Activated naive CD4-positive, alpha-beta T cell treated with anti-CD3 and anti-CD28 coated beads, Interleukin-2, amount 50 U/mL, for 72 hours (primary cell): ENCODE data around the gene FGL2. TPM values are rescaled to one million over a fixed set of nuclear protein-coding genes. Genes with fewer than 3 reads are reported as not detected.
A peak's percentile ranks its signal among the peaks of the same experiment; 100 is the strongest.
"Not testable (repeated sequence)": the region's sequence is repeated elsewhere in the genome, so short reads cannot be mapped to it uniquely, and the experiment has no call there.

Experiments used
- ATAC-seq, 2 donors: fragments of 150-1000 bp; cut with Tn5 transposase; 2 replicates each; pipeline ENCODE4 v1.10.0; 2021; ENCODE audit warnings: mild to moderate bottlenecking in 2 of 2, moderate library complexity in 2 of 2
- DNase-seq, 2 donors: peaks; one replicate each; pipeline ENCODE4 v3.0.0; 2021 to 2022; ENCODE audit warnings: low spot score in 2 of 2
- H3K27ac Mint-ChIP-seq, 2 donors: one replicate each; pipeline ENCODE4 v1.8.0; 2022; ENCODE audit warnings: mild to moderate bottlenecking in 2 of 2, mixed read lengths in 2 of 2
- H3K36me3 Mint-ChIP-seq, 2 donors: one replicate each; pipeline ENCODE4 v1.8.0; 2022; ENCODE audit warnings: mixed read lengths in 2 of 2
- H3K9me3 Mint-ChIP-seq, 2 donors: one replicate each; pipeline ENCODE4 v1.8.0; 2022; ENCODE audit warnings: mixed read lengths in 2 of 2
- total RNA-seq, 2 donors: library from RNA; stranded (reverse); gene quantifications; one replicate each; pipeline ENCODE4 v1.2.3, GENCODE V29; 2022

Gene FGL2
- total RNA-seq, 2 donors from 2014 or later, result 0.14 TPM; not detected in 1

DNA sequence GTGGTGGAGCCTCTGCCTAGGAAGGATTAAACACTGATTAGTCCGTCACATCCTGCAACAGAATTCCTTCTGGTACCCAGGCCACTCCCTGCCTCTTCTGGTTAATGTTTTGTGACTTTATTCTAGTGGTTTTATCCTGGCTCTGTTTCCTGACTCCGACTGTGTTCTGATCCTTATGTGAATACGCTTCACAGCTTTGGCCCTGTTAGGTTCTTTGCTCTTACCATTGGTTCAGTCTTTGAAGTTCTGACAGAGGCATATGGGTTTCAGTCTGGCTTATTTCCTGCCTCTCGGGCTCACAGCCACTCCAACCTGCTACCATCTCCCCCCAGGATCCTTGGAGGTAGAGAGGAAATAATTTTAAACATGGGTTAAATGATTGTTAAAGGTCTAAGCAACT, 23.2 kb upstream of the FGL2 start:
- H3K9me3 Mint-ChIP-seq, result peaks cover 5% of the 10 kb centered on the region in 2 donors
- DNase-seq (no peak), ATAC-seq (no peak)
- peaks cover 0 to 7% of the 10 kb centered on the region in 2 donors for H3K36me3 Mint-ChIP-seq
- H3K27ac Mint-ChIP-seq, result peak overlapping the region in 1 of 2 donors; percentile 60

- ATAC-seq (no peak), DNase-seq (no peak)
- H3K9me3 Mint-ChIP-seq, result peaks cover 5% of the 10 kb centered on the region in 2 donors
- H3K27ac Mint-ChIP-seq, result no peak overlapping the region
- peaks cover 0 to 7% of the 10 kb centered on the region in 2 donors for H3K36me3 Mint-ChIP-seq
These were observed 22.4 kb upstream of the FGL2 start for GRCh38 chr7:77222065-77222464.

GRCh38 chr7:77219701-77220331, 20.2 kb upstream of the FGL2 start:
- not testable (repeated sequence) for H3K9me3 Mint-ChIP-seq, DNase-seq, H3K27ac Mint-ChIP-seq, H3K36me3 Mint-ChIP-seq, ATAC-seq

GRCh38 chr7:77217474-77218185, 18.0 kb upstream of the FGL2 start:
- DNase-seq, result no peak
- ATAC-seq, result no peak
- peaks cover 0 to 7% of the 10 kb centered on the region in 2 donors for H3K36me3 Mint-ChIP-seq
- H3K9me3 Mint-ChIP-seq, result peaks cover 5% of the 10 kb centered on the region in 2 donors
- H3K27ac Mint-ChIP-seq, result no peak overlapping the region

- Mint-ChIP-seq H3K27ac (no peak overlapping the region), H3K9me3 (peaks cover 5% of the 10 kb centered on the region in 2 donors), H3K36me3 (peaks cover 0 to 7% of the 10 kb centered on the region in 2 donors)
- DNase-seq, result no peak
- no peak for ATAC-seq
These were observed 16.7 kb upstream of the FGL2 start for GRCh38 chr7:77216181-77216845.

- Mint-ChIP-seq H3K9me3 (peaks cover 13 to 14% of the 10 kb centered on the region in 2 donors), H3K27ac (no peak overlapping the region), H3K36me3 (peaks cover 19 to 22% of the 10 kb centered on the region in 2 donors)
- ATAC-seq (no peak), DNase-seq (no peak)
These were observed 10.0 kb upstream of the FGL2 start for GRCh38 chr7:77209479-77210139.

DNA sequence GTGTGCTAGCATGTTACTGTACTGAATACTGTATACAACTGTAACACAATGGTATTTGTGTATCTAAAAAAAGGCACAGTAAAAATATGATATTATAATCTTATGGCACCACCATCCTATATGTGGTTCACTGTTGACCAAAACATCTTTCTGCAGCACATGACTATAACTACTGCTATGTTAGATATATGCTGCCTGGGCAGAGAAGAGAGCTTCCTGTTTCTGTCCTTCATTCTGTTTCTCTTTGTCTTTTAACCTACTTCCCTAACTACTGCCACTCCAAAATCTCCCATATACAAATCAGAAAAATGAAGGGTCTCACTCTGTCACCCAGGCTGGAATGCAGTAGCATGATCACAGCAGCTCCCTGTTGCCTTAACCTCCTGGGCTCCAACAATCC, 8.8 kb upstream of the FGL2 start:
- Mint-ChIP-seq H3K27ac (no peak overlapping the region), H3K36me3 (peaks cover 19 to 22% of the 10 kb centered on the region in 2 donors), H3K9me3 (peaks cover 13 to 14% of the 10 kb centered on the region in 2 donors)
- DNase-seq, result no peak
- ATAC-seq, result no peak

DNA sequence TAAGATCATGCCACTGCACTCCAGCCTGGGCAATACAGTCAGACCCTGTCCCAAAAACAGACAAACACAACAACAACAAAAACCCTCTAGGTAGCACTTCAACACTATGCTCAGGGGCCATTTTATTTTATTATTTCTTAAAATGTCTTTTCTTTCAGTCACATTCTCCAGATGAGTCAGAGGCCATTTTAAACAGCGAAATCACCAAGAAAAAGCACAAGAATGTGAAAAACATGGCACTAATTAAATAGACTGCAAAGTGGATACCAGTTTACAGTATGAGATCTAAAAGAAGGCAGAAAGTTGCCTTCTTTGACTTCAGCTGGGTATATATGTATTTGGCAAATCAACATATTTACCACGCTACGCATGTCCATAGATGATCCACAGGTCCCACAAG, 6.1 kb upstream of the FGL2 start:
- Mint-ChIP-seq H3K9me3 (peaks cover 13 to 14% of the 10 kb centered on the region in 2 donors), H3K36me3 (peaks cover 19 to 22% of the 10 kb centered on the region in 2 donors), H3K27ac (no peak overlapping the region)
- ATAC-seq, result no peak
- no peak for DNase-seq

DNA sequence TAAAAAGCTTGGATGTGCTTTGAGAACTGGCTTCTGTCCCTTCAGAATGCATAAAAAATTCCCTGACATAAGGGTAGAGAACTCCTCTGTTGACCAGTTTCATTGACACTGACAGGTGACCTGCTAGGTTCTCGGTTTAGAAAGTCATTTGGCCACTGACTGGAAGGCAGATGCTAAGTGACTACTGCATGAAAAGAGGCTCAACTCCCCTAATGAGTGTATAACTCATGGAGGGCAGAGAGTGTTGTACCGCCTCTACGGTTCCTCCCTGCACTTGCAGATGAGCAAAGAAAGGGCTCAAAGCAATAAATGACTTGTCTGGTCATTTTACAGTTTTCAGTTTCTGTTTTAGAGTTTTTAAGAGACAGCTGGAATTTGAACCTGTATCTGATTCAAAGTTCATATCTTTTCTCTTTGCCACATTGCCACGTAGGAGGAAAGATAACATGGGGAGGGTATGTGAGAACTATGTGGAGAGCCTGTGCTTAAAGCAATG, 2.9 kb upstream of the FGL2 start:
- H3K9me3 Mint-ChIP-seq, result no peaks in the 10 kb centered on the region
- no peaks in the 10 kb centered on the region for H3K36me3 Mint-ChIP-seq
- no peak for DNase-seq
- H3K27ac Mint-ChIP-seq, result no peak overlapping the region
- ATAC-seq, result peak; percentile 46 to 67

DNA sequence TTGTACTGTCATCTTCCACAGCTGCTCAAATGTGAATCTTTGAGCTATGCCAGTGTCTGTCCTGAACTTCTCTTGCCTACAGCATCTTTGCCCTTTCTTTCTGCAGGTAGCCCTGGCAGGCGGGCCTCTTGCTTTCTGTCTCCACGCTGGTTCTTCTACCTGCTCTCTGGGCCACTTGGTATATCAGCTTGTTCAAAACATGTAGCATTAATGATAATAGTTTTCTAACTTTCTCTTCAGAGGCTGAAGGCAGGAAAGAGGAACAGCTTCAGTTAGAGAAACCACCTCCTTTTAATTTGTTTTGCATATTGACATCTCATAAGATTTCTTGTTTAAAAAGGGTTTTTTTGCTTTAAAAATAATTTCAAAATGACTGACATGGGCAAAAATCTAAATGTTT, 923 bp upstream of the FGL2 start:
- Mint-ChIP-seq H3K27ac (no peak overlapping the region), H3K9me3 (no peaks in the 10 kb centered on the region), H3K36me3 (no peaks in the 10 kb centered on the region)
- ATAC-seq, result no peak
- no peak for DNase-seq

DNA sequence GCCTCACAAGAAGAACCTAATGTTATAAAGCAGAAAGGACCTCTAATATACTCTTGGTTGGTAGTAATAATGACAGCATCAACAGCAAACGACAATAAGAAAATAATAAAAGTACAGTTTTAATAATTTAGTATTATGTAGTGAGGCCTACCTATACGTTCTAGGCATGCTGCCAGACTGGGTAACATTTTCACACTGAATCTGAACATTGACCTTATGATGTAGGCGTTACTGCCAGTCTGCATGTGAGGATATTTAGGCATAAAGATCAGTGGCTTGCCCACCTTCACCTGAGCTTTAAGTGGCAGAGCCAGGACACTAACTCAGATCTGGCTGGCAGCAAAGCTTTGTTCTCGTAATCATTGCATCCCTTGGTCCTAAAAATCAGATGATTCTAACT, 2.5 kb downstream of the FGL2 start:
- no peaks in the 10 kb centered on the region for H3K36me3 Mint-ChIP-seq
- no peak for DNase-seq
- H3K27ac Mint-ChIP-seq, result no peak overlapping the region
- ATAC-seq, result no peak
- H3K9me3 Mint-ChIP-seq, result no peaks in the 10 kb centered on the region

DNA sequence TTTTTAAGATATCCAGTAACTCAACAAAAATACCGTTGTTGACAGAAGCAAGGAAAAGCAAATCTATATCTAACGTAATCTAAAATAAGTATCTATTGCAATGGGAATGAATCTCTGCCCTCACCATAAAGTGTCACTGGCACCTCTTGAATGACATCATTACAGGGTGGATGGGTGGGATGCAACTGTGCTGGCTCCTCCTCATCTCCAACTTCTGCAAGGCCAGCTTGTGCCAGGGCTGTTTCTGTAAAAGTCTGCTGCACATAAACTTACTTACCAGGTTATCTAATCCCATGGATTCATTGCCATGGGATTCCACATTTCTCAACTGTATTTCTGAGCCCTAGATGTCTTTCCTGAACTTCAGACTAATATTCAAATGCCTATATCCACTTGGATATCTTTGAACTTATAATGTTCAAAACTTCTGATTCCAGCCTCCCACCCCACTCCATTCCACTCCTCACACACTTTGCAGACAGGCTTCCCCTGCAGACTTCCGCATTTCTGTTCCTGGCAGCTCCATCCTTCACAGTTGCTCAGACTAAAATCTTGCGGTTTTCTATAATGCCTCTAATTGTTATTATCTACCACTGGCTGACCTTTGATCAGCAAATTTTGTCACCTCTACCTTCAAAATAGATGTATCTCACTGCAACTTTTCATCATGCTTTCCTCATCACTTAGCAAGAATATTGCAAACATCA, 10.7 kb downstream of the FGL2 start:
- H3K36me3 Mint-ChIP-seq, result no peaks in the 10 kb centered on the region
- no peak for DNase-seq
- H3K27ac Mint-ChIP-seq, result no peak overlapping the region
- no peak for ATAC-seq
- H3K9me3 Mint-ChIP-seq, result no peaks in the 10 kb centered on the region

DNA sequence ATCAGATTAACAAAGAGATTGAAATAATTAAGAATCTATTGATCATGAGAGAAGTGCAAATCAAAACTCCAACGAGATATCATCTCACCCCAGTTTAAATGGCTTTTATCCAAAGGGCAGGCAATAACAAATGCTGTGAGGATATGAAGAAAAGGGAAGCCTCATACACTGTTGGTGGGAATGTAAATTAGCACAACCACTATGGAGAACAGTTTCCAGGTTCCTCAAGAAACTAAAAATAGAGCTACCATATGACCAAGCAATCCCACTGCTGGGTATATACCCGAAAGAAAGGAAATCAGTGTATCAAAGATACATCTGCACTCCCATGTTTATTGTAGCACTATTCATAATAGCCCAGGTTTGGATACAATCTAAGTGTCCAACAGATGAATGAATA, 13.8 kb downstream of the FGL2 start:
- DNase-seq, result no peak
- no peak overlapping the region for H3K27ac Mint-ChIP-seq
- H3K36me3 Mint-ChIP-seq, result no peaks in the 10 kb centered on the region
- ATAC-seq, result no peak
- peaks cover 2 to 3% of the 10 kb centered on the region in 2 donors for H3K9me3 Mint-ChIP-seq

GRCh38 chr7:77184990-77185389, 14.6 kb downstream of the FGL2 start:
- H3K9me3 Mint-ChIP-seq, result peaks cover 3 to 5% of the 10 kb centered on the region in 2 donors
- no peak overlapping the region for H3K27ac Mint-ChIP-seq
- ATAC-seq, result no peak
- no peak for DNase-seq
- no peaks in the 10 kb centered on the region for H3K36me3 Mint-ChIP-seq

DNA sequence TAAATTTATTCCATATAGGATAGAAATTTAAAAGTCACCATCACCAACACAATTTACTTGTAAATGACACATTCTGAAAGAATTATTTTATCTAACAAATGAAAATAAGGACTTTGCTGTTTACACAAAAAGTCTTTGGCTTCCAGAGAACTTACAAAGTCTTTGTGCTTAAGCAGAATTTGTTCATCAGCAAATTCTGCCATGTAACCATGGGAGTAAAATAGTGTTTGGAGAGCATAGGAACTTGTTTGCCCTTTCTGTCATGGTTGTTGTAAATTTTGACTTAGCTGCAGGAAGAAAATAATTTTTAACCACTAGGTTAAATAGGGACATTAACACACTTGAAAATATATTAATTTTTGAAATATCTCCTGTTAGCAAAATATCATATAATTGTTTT, 15.2 kb downstream of the FGL2 start:
- H3K36me3 Mint-ChIP-seq, result no peaks in the 10 kb centered on the region
- peaks cover 3 to 5% of the 10 kb centered on the region in 2 donors for H3K9me3 Mint-ChIP-seq
- no peak for DNase-seq
- no peak for ATAC-seq
- H3K27ac Mint-ChIP-seq, result no peak overlapping the region

GRCh38 chr7:77182261-77182660, 17.4 kb downstream of the FGL2 start:
- no peak overlapping the region for H3K27ac Mint-ChIP-seq
- ATAC-seq (no peak), DNase-seq (no peak)
- H3K9me3 Mint-ChIP-seq, result peaks cover 3 to 5% of the 10 kb centered on the region in 2 donors
- no peaks in the 10 kb centered on the region for H3K36me3 Mint-ChIP-seq
